CD4-positive, alpha-beta T cell treated with Interleukin-21 for 1 hour (primary cell): ENCODE data around the gene ZPR1.
"Not testable (repeated sequence)": the region's sequence is repeated elsewhere in the genome, so short reads cannot be mapped to it uniquely, and the experiment has no call there.

Experiments
- DNase-seq: peaks from one replicate; pipeline ENCODE4 v3.0.0-alpha.2; 2020

ZPR1 gene

DNA sequence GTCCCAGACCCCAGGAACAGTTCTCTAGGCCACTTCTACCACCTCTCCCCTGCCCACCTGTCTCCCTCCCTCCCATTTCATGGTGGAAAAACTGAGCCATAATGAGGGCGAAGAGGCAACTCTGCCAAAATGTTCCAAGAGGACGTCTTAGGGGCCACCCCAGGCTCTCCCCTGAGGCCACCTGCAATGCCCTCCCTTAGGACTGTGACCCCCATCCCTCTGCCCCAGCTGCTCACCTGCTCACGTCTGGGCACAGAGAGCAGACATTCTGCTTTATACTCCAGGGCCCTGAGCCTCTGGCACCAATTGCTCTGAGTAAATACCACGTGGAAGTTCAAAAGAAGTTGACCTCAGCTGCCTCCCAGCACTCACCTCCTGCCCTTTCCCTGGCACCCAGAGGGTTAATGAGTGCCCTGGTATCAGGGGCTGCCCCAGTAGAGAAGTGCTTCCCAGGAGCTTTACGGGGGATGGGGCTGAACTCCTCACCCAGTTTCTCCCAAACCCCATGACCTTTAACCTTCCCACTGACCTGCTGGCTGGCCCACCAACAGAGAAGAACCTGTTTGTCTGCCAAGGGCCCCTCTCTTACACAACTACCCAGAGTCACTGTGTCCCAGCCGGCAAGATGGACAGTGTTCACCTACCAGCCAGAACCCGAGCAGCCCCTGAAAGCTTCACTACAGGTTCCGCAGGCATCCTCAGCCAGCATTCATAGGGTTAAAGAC lies 4.5 kb upstream of the ZPR1 start:
- DNase-seq, result no peak

DNA sequence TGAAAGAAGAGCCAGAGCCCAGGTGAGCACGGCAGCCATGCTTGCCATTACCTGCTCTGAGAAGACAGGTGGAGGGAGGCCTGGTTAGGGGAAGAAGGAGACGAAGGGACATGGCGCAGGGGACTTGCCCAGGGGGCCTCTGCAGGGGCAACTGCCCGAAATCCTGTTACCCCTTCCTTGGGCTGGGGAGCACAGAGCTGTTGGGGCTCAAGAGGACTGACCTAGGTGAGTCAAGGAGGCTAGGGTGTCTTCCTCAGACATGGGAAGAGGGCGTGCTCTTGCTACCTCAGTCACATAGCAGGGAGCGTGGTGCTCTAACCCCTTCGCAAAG lies 4.0 kb upstream of the ZPR1 start, which contains the start of gene APOA5:
APOA5 (minus strand) TSS at position 67 of the 331 bp plus-strand sequence; CDS start at position 48, 19 bp downstream.
- DNase-seq, result no peak

DNA sequence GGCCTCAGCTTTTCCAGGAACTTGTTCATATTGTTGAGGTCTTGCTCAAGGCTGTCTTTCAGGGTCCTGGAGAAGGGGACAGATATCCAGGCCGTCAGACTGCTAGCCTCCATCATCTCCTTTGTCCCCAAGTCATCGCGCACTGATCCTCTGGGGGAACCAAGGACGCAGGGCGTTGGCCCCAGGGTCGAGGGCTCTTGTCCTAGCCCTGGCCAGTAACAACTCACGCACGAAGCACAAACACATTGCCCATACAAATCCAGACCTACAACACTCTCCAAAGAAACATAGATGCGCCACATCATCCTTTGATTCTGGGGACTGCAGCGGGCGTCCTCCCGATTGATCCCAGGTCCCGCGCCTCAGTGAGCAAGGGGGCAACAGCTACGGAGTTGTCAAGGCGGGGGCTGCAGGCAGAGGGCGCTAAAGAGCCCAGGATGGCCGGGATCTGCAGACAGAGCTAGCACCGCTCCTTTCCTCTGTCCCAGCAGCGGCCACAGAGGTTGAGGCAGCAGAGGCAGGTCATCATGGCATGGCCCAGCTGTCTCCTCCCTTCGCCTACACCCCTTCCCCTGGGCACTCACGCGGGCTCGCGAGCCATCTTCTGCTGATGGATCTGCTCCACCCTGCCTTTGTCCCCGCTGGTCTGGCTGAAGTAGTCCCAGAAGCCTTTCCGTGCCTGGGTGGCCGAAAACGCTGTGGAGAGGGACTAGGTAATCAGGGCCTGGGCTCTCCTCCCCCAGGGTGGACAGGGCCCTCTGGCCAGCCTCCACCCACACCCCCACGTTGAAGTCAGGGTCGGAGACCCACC lies 3.4 kb upstream of the ZPR1 start:
- DNase-seq, result peak; percentile 76

DNA sequence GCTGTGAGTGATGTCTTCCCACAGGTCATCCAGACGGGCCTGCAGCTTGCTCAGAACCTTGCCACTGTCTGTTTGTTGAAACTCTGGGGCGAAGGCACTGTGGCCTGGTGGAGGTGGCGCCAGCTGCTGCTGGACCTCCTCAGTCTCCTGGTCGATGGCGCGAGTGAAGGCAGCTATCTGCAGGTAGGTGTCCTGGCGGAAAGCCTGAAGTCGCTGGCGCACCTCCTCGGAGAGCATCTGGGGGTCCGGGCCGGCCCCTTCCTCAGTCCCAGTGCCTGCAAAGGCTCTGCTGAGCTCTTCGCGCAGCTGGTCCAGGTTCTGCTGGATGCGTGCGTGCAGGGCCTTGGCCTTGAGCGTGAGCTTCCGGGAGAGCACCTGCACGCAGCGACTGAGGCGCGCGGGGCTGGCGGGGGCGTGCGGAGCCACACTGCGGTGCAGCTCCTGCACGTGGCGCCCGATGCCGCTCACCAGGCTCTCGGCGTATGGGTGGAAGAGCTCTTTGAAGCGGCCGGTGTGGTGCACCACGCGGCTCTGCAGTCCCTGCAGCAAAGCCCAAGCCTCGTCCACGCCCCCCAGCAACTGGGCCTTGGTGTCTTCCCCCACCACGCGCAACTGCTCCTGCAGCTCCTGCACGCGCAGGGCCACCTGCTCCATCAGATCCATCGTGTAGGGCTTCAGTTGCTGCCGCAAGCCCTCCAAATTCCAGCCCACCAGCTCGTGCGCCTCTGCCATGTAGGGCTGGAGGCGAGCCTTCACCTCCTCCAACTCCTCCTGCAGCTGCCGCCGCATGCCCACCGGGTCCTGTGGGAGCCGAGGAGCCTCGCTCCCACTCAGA lies 2.6 kb upstream of the ZPR1 start:
- no peak for DNase-seq

DNA sequence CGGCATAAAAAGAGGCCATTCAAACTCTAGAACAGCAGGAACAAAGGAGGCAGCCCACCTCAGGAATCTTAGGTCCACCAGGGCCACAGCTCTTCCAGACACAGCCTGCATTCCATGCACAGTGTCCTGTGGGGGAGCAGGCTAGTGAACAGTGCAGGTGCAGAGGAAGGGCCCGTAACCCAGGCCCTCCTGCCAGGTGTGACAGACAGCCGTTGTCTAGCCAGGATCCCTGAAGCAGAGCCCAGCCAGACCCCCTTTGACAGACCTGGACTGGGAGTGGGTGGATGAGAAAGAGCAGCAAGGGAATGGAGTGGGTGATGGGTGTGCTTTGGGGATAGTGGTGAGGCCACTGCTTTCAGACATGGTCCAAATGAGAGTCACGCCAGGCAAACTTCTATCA lies 1.2 kb upstream of the ZPR1 start:
- DNase-seq, result no peak

DNA sequence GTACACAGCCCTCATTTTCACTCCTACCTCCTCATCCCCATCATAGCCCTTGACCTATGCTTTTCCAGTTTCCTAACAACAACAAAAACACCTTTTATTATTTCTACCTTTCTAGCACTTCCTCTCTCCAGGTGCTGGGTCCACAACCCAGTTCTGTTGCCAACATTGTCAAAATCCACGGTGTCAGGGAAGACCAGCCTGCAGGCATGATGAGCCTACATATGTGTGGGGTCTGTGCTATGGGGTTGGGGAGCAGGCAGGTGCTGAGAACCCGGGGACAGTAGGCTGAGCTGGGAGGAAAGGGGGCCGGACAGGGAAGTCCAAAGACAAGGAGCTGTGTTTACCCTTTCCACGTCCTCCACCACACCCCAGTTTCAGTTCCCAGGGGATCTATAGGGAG lies 711 bp upstream of the ZPR1 start:
- DNase-seq, result no peak

DNA sequence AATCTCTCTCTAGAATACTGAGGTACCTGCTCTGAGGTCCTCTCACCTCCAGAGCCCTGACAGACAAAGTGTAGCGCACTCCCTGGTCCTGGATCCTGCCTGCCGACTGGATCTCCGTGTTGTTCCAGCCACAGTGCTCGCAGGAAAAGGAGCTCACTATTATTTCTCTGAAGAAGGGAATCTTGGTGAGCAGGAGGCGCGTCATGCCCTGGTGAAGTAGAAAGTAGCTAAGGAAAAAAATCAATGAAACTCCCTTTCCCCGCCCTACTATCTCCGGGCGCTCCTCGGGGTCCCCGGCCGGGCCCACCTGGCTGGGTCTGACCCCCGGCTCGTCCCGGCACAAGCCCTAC lies 412 bp downstream of the ZPR1 start:
- DNase-seq, result no peak

DNA sequence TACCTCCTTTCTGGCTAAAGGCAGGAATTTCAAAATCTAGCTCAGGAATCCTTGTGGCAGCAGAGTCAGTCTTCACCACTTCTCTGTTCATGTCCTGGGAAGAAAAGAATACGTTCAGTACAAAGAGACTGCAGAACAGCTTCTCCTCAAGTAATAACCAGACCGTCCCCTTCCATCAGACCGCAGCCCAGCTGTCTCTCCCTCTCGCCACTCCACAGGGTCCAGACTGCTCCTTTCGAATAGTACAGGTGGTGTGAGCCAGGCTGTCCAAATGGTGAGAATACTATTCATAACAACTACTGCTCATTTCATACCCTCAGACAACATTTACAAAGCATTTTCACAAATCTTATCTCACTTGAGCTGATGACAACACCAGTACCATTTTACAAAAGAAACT lies 857 bp downstream of the ZPR1 start:
- DNase-seq, result no peak

DNA sequence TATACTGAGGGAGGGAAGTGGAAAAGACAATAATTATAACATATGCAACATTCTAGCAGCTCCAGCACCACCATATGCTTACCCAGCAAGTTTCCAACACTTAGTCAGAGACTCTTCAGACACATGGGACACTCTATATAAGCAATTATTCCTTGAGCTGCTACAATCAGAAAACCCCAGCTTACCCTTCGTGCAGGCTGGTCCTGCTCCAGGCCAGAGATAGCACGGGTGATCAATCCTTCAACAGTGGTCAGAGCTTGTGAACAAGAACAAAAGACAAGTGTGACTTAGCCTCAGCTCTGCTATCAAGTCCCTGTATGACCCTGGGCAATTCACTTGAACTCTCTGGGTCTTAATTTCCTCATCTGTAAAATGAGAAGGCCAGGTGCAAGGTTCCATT lies 1.5 kb downstream of the ZPR1 start:
- no peak for DNase-seq

DNA sequence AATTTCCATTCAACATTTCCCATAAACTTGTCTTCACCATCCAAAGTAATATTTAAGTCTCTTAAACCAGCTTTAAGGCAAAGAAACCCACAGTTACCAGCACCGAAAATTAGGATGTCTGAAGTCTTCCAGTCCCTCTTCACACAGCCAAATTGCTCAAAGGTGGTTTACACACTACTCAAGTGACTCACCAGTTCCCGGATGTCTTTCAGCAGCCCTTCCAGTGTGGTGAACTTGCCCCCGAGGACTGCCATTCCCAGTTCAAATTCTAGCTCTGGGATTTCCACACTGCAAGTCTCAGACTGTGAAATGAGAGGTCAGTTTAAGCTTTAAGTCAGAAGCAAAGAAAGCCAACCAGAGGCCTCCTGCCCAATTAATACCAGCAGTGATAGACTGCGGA lies 5.1 kb downstream of the ZPR1 start:
- DNase-seq, result no peak

DNA sequence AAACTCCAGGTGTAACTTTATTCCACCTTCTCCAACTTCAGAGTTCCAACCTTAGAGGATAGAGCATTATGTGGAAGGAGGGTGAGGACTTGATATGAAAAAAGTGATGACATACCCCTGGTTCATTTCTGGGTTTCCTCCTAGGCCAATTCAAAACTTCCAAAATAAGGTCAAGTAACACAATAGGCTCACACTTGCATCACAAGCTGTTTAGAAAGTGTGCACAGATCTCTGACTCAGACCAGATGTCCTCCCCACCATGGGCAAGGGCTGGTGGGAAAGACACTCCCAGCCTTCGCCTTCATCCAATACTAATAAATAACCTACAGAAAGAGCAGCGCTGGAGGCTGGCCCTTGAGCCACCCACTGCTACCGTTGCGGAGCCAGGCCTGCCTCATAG lies 9.3 kb downstream of the ZPR1 start:
- DNase-seq, result no peak

DNA sequence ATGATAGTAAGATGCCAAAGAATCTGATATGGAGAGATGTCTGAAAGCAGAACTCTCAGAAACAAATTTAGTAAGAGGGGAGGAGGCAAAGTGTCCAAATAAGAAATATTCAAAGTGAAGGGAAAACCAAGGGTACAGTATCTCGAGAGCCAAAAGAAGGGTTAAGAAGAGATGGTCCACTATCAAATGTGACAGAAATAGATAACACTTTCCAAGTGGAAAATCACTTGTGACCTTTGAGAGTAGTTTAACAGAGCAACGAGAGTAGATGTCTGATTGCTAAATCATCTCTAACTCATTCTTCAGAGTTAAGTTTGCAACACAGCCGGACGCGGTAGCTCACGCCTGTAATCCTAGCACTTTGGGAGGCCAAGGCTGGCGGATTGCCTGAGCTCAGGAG lies 10.8 kb downstream of the ZPR1 start:
- no peak for DNase-seq

DNA sequence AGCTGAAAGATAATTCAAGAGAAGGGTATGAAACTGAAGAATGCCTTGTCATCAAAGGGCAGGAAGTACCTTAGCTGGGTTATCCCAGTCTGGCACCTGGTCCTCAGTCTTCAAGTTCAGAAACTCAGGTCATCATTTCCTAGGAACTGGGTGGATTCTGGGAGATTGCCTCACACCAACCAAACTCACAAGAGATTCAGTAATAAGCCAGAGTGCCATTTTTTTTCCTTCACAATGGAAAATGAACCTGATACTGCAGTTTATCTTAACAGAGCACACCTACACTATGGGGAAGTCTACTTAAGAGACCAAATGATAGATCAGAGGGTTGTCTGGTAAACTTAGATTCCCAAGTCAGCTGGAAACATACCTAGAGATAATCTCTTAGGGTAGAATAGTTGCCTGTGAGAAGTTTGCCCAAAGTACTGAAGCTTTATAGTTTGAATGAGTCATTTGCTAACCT lies 11.3 kb downstream of the ZPR1 start:
- no peak for DNase-seq

DNA sequence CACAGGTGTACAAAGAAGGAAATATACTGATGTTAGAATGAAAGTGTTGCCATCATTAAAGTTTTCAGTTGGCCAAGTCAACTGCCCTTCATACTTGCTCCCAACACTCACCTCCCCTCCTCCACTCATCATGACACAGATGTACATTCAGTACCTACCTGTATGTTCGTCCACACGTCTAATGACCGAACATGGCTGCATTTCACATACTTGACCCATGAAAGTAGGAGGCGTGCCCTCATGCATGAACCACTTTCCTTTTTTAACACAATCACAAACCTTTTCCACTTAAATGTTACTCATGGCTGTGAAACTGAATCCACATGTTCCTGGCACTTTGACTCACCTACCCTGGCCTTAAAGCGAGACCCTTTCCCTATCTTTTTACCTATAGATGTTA lies 11.8 kb downstream of the ZPR1 start:
- no peak for DNase-seq

DNA sequence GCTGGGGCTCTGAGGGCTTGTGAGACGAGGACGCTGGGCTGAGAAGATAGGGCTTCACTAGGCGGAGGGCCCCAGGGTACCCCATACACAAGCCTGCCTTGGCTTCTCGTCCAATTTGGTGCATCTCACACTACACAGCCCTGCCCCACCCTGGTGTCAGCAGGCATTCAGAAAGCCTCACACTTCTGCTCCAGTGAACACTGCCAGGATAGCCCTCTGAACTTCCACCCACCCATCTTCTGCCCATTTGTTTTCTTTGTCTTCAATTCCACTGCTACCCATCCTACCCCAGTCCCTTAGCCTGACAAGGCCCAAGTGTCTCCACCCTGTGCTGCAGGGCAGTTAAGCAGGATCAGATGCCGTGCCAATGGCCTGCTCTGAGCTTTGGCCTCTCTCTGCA lies 13.2 kb downstream of the ZPR1 start:
- no peak for DNase-seq

DNA sequence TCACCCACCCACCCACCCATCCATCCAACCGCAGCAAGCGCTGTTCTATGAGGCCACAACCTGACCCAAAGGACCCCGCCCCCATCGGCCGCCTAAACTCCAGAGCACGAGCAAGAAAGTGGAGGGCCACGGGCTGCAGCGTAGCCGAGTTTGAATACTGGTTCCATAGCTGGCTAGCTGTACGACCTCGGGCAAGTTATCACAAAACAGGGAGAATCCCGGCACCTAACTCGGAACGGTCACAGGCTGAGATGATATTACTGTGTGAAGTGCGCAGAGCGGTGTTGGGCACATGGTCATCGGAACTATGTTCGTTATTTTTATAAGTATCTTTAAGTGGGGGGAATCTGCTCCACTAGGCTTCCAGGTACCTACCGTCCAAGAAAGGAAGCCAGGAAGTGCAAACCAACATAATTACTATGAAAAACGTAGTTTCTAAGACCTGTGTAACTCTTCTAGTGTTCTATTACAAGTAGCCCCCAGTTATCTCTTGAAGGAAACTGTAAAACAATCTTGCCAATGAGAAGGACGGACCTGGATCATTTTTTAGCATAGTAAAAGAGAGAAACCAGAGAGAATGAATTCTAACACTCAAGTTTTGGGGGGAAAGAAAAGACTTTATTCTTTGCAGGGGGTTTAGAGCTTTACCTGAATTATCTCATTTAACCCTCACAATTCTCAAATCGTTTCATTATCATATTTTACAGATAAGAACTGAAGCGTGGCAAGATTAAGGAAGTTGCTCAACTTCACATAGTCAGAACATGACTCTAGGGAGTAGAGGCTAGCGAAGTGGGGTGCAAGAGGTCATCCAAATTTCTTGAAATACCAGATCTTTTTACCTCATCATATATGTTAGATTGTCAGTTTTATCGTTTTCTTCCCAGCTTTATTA lies 14.4 kb downstream of the ZPR1 start:
- DNase-seq, result no peak

DNA sequence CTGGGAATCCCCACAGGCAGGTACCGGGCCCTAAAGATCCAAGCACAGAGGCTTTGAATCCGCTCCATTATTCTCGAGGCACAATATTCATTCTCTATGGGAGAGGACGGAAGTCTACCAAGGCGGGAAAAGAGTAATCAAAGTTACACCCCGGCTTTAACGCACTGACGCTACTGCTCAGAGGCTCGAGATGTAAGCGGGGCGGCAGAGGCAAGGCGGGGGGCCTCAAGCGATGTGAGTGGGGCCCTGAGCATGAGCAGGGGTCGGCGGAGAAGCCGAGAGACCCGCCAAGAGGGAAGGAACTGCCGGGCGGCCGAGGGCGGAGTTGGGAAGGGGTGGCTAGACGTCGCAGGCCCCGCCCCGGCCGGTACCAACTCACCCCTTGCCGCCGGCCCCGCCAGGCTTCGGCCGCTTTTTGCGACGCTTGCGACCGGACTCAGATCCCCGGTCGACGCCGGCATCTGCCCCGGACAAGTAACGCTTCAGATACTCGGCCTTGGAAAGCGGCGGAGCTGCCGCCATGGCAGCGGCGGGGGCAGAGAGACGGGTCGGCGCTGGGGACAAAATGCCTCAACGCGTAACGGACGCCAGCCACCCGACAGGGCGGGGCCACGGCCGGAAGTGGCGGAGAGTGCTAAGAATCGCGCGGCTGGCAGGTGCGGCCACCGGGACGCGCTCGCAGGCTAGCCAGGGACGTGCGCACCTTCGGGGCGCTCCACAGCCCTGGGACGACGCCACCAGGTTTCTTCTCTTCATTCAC lies 15.2 kb downstream of the ZPR1 start, which contains the start of gene BUD13:
BUD13 (minus strand) TSS at position 545 of the 760 bp plus-strand sequence; CDS start at position 522, 23 bp downstream.
- peak; percentile 95 for DNase-seq

DNA sequence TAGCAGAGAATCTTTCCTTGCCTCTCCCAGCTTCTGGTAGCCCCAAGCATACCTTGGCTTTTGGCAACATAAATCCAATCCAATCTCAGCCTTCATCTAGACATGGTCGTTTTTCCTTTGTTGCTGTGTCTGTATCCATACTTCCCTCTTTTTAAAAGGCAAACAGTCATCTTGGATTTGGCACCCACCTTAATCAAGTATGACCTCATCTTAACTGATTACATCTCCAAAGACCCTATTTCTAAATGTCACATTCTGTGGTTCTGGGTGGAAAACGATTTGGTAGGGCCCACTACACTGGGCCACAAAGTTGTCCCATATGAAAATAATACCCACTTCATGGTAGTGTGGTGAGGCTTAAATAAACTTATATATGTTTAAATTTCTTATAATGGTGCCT lies 15.9 kb downstream of the ZPR1 start:
- DNase-seq, result no peak

DNA sequence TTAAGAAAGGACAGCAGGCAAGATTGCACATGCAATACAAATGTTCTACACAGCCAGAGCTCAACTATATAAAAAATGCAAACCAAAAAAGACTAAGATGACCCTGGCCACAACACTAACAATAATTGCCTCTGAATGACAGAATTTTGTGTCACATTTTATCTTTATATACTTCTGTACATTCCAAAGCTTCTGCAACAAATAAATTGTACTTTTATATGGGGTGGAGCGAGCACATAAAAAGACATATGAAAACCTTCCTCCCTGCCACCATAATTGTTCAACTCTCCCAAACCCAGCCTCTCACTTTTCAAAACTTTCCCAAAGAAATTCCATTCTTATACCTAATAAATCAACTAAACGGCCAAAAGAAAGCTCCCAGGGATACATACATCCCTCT lies 25.7 kb downstream of the ZPR1 start:
- DNase-seq, result no peak

DNA sequence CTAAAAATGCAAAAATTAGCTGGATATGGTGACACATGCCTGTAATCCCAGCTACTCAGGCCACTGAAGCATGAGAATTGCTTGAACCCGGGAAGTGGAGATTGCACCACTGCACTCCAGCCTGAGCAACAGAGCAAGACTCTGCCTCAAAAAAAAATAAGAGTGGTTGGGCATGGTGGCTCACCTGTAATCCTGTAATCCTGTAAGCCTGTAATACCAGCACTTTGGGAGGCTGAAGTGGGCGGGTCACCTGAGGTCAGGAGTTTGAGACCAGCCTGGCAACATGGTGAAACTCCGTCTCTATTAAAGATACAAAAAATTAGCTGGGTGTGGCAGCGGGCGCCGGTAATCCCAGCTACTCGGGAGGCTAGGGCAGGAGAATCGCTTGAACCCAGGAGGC lies 31.8 kb downstream of the ZPR1 start:
- not testable (repeated sequence) for DNase-seq

DNA sequence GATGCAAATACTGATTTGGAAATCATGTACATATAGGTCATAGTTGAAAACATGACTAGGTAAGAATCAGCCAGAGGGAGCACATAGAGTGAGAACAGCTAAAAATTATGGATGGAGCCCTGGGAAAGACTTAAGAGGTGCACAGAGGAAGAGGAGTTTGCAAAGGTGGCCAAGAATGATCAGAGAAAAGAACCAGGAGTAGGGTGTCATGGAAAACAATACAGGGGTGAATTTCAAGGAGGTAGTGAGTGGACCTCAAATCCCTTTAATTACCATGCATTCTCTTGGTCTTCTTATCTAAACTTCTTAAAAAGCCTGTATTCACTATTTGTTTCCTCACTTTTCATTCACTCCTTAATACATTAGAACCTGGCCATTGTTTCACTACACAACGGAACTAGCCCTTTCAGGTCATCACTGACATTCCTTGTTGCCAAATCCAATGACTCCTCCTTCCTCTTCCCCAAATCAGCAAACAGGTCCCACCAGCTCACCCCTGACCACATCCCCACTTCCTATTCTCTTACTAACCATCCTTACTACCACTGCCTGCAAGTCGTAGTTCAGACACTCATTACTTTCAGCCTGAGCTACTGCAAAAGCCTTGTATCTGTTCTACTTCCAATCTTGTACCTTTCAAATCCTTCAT lies 37.6 kb downstream of the ZPR1 start:
- DNase-seq, result no peak
